SK-N-SH (cell line): ENCODE measurements around the gene MEIS2.

ENCODE experiments used
- CHD2 ChIP-seq: fragments of 150-350 bp; IDR thresholded peaks from 2 replicates; pipeline ENCODE4 v1.6.1; 2018; ENCODE audit warnings: low read length; ENCODE audit not compliant: partially characterized antibody
- ELF1 ChIP-seq: IDR thresholded peaks from 2 replicates; pipeline ENCODE4 v1.4.0; 2012
- EP300 ChIP-seq, 2 experiments: IDR thresholded peaks; 2 replicates each; pipeline versions ENCODE4 v1.4.0 to v1.6.1; 2012; ENCODE audit warnings: borderline replicate concordance in 1 of 2, low read depth in 1 of 2, low read length in 1 of 2
- EZH2phosphoT487 ChIP-seq: fragments of 200-600 bp; sonication (generic); IDR thresholded peaks from 2 replicates; pipeline ENCODE4 v1.6.1; 2017; ENCODE audit warnings: low read depth, mixed run types, mild to moderate bottlenecking, antibody characterized with exemption, moderate library complexity, borderline replicate concordance
- JUND ChIP-seq: IDR thresholded peaks from 2 replicates; pipeline ENCODE4 v1.4.0; 2012
- MXI1 ChIP-seq: IDR thresholded peaks from 2 replicates; pipeline ENCODE4 v1.6.1; 2012; ENCODE audit warnings: mild to moderate bottlenecking, low read depth, low read length, improper control_type of control experiment
- RAD21 ChIP-seq: IDR thresholded peaks from 2 replicates; pipeline ENCODE4 v1.6.1; 2012; ENCODE audit warnings: mild to moderate bottlenecking, low read length
- RCOR1 ChIP-seq: fragments of 150-350 bp; IDR thresholded peaks from 2 replicates; pipeline ENCODE4 v1.6.1; 2017; ENCODE audit warnings: antibody characterized with exemption, low read length
- RFX5 ChIP-seq: IDR thresholded peaks from 2 replicates; pipeline ENCODE4 v1.6.1; 2012; ENCODE audit warnings: mild to moderate bottlenecking, improper control_type of control experiment, low read length
- TAF1 ChIP-seq: IDR thresholded peaks from 2 replicates; pipeline ENCODE4 v1.6.1; 2012; ENCODE audit warnings: low read depth, mild to moderate bottlenecking, low read length, moderate library complexity, borderline replicate concordance
- TCF12 ChIP-seq: IDR thresholded peaks from 2 replicates; pipeline ENCODE4 v1.4.0; 2012
- TF ChIP-seq, protein P1 (sequence below): fragments of 200-600 bp; sonication (generic); IDR thresholded peaks from 2 replicates; pipeline ENCODE4 v1.6.1; 2017; ENCODE audit warnings: antibody characterized with exemption, mild to moderate bottlenecking, moderate library complexity
- TF ChIP-seq, protein P2 (sequence below): IDR thresholded peaks from 2 replicates; pipeline ENCODE4 v1.4.0; 2012; ENCODE audit warnings: low read depth, borderline replicate concordance

DNA sequence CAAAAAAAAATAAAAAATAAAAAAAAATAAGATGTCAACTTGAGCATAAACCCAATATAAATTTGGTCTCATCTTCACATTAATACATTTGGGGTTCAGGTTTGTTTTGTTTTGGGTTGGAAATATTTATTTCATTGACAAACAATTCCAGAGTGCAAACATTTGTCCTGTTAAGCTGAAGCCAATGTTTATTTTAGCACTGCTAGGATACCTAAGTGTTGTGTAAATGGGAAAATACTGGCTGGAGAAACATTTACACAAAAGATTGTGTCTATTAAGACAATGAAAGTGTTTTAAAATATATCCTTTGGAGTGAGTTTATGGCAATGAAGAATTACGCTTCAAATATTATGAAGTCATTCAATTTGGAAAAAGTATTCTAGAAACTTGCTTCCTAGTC is 91.1 kb downstream of the MEIS2 start:
- no peak for TF ChIP-seq JUND
- no peak for TF ChIP-seq RFX5
- TF ChIP-seq, protein P1, sequence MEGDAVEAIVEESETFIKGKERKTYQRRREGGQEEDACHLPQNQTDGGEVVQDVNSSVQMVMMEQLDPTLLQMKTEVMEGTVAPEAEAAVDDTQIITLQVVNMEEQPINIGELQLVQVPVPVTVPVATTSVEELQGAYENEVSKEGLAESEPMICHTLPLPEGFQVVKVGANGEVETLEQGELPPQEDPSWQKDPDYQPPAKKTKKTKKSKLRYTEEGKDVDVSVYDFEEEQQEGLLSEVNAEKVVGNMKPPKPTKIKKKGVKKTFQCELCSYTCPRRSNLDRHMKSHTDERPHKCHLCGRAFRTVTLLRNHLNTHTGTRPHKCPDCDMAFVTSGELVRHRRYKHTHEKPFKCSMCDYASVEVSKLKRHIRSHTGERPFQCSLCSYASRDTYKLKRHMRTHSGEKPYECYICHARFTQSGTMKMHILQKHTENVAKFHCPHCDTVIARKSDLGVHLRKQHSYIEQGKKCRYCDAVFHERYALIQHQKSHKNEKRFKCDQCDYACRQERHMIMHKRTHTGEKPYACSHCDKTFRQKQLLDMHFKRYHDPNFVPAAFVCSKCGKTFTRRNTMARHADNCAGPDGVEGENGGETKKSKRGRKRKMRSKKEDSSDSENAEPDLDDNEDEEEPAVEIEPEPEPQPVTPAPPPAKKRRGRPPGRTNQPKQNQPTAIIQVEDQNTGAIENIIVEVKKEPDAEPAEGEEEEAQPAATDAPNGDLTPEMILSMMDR = no peak
- TF ChIP-seq EZH2phosphoT487 = no peak
- TF ChIP-seq CHD2 = no peak
- no peak for TF ChIP-seq MXI1
- TF ChIP-seq EP300 (IDR thresholded peaks at IDR 0.05; ENCODE audit: borderline replicate concordance in 1 of 2, low read depth in 1 of 2, low read length in 1 of 2) = no peak
- TF ChIP-seq, protein P2, sequence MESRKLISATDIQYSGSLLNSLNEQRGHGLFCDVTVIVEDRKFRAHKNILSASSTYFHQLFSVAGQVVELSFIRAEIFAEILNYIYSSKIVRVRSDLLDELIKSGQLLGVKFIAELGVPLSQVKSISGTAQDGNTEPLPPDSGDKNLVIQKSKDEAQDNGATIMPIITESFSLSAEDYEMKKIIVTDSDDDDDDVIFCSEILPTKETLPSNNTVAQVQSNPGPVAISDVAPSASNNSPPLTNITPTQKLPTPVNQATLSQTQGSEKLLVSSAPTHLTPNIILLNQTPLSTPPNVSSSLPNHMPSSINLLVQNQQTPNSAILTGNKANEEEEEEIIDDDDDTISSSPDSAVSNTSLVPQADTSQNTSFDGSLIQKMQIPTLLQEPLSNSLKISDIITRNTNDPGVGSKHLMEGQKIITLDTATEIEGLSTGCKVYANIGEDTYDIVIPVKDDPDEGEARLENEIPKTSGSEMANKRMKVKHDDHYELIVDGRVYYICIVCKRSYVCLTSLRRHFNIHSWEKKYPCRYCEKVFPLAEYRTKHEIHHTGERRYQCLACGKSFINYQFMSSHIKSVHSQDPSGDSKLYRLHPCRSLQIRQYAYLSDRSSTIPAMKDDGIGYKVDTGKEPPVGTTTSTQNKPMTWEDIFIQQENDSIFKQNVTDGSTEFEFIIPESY = no peak
- no peak for TF ChIP-seq TCF12
- no peak for TF ChIP-seq TAF1
- no peak for TF ChIP-seq RCOR1
- TF ChIP-seq RAD21 = no peak
- TF ChIP-seq ELF1 = no peak
